ENCODE results near the gene HCFC1R1.

DNA sequence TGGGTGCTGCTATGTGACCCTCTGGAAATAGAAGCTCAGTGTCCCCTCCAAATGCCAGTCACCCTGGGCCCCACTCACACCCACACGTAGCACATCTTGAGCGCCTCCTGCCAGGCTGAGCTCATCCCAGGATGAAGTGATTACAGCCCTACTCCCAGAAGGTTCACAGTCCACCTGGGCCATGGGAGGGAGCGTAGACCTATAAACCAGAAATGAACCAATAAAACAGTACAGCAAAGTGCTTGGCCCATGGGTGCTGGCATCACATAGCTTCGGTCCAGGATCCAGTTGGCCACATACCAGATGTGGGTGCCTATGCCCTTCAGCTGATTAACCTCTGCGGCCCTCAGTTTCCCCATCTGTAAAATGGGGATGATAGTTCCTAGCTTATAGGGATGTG lies 15.2 kb upstream of the HCFC1R1 start:
- TF ChIP-seq POLR2A (IDR thresholded peaks at IDR 0.05; ENCODE audit: low read length) (no peak), GATA1 (IDR thresholded peaks at IDR 0.05; ENCODE audit: low read depth, low read length) (no peak)
